Keratinocyte (primary cell): Measurements from ENCODE around the gene SPTBN1. TPM values are rescaled to one million over a fixed set of nuclear protein-coding genes. Genes with fewer than 3 reads are reported as not detected.

Experiments used
- DNase-seq: peaks from one replicate; pipeline ENCODE4 v3.0.0-alpha.2; 2011; ENCODE audit warnings: low read depth, missing footprints, low spot score
- FAIRE-seq: peaks from 2 replicates; lab custom pipeline; 2011; peaks lifted over from hg19 to GRCh38; lab: Jason Lieb, UNC
- H2AFZ ChIP-seq: 2 replicates; pipeline ENCODE4 v1.6.0; 2012; ENCODE audit warnings: low read length, control low read depth, inconsistent platforms; ENCODE audit not compliant: control insufficient read depth
- H3K27ac ChIP-seq: 2 replicates; pipeline ENCODE4 v1.5.1; 2011; ENCODE audit warnings: low read length; ENCODE audit not compliant: control insufficient read depth, insufficient read depth
- H3K27me3 ChIP-seq: 3 replicates; pipeline ENCODE4 v1.6.0; 2011; ENCODE audit warnings: low read length; ENCODE audit not compliant: control insufficient read depth, insufficient read depth; ENCODE audit errors: extremely low read depth
- H3K36me3 ChIP-seq, 2 experiments: 2 replicates in 1 of 2; 3 replicates in 1 of 2; pipeline ENCODE4 v1.5.1; 2011; ENCODE audit warnings: low read length in 2 of 2, mild to moderate bottlenecking in 1 of 2; ENCODE audit not compliant: control insufficient read depth in 2 of 2, insufficient read depth in 2 of 2; ENCODE audit errors: extremely low read depth in 1 of 2
- H3K4me1 ChIP-seq: 3 replicates; pipeline ENCODE4 v1.5.1; 2011; ENCODE audit warnings: low read length; ENCODE audit not compliant: control insufficient read depth, insufficient read depth; ENCODE audit errors: extremely low read depth
- H3K4me2 ChIP-seq: 3 replicates; pipeline ENCODE4 v1.6.0; 2011; ENCODE audit warnings: low read depth, low read length; ENCODE audit not compliant: control insufficient read depth, insufficient read depth; ENCODE audit errors: extremely low read depth
- H3K4me3 ChIP-seq, 3 experiments: fragments of 200-600 bp in 1 of 3; sonication (generic) in 1 of 3; 2 replicates in 2 of 3; 3 replicates in 1 of 3; pipeline ENCODE4 v1.5.1; 2011 to 2016; ENCODE audit warnings: low read length in 3 of 3, mild to moderate bottlenecking in 3 of 3, control low read depth in 2 of 3, inconsistent platforms in 1 of 3, low read depth in 1 of 3, mixed read lengths in 1 of 3, mixed run types in 1 of 3, moderate library complexity in 1 of 3; ENCODE audit not compliant: control insufficient read depth in 2 of 3, insufficient read depth in 2 of 3; ENCODE audit errors: extremely low read depth in 1 of 3
- H3K79me2 ChIP-seq: 2 replicates; pipeline ENCODE4 v1.6.0; 2012; ENCODE audit warnings: low read length; ENCODE audit not compliant: control insufficient read depth, insufficient read depth
- H3K9ac ChIP-seq: 3 replicates; pipeline ENCODE4 v1.6.0; 2011; ENCODE audit warnings: low read length; ENCODE audit not compliant: control insufficient read depth, insufficient read depth; ENCODE audit errors: extremely low read depth
- H3K9me1 ChIP-seq: 3 replicates; pipeline ENCODE4 v1.6.0; 2011; ENCODE audit warnings: low read length; ENCODE audit not compliant: control insufficient read depth, insufficient read depth; ENCODE audit errors: extremely low read depth
- H3K9me3 ChIP-seq: 2 replicates; pipeline ENCODE4 v1.5.1; 2012; ENCODE audit warnings: low read depth, low read length; ENCODE audit not compliant: control insufficient read depth
- H4K20me1 ChIP-seq: 3 replicates; pipeline ENCODE4 v1.6.0; 2011; ENCODE audit warnings: low read length; ENCODE audit not compliant: control insufficient read depth, insufficient read depth; ENCODE audit errors: extremely low read depth
- EZH2 ChIP-seq: IDR thresholded peaks from one replicate; pipeline ENCODE4 v1.6.1; 2012; ENCODE audit warnings: inconsistent platforms, mild to moderate bottlenecking, low read length, moderate library complexity
- dilution Hi-C: fragments of 300-500 bp; cut with MboI; formaldehyde crosslinking; loops from one replicate; pipeline ENCODE4 v1.7.0; 2020; ENCODE audit warnings: low sequenced_read_pairs; ENCODE audit not compliant: extremely low pct_ligation_motif_present
- polyA plus RNA-seq, 5 experiments: library from polyadenylated mRNA; depleted of rRNA in 3 of 5; stranded (reverse) in 3 of 5; stranded (forward) in 1 of 5; unstranded in 1 of 5; fragments of >200 nt; gene quantifications; 1 replicate in 1 of 5; 2 replicates in 3 of 5; 3 replicates in 1 of 5; pipeline versions ENCODE4 v1.2.1 to v1.2.3, GENCODE V29; 2011 to 2012; ENCODE audit warnings: missing spikeins in 2 of 5, low read depth in 1 of 5, low replicate concordance in 1 of 5
- TF ChIP-seq, protein P1 (sequence below), 3 experiments: IDR thresholded peaks in 1 of 3; conservative IDR thresholded peaks in 1 of 3; optimal IDR thresholded peaks in 1 of 3; 2 replicates in 2 of 3; 3 replicates in 1 of 3; pipeline versions ENCODE3 to v1.5.1; 2011; ENCODE audit warnings: low read length in 3 of 3, mild to moderate bottlenecking in 3 of 3, moderate library complexity in 2 of 3, control low read depth in 1 of 3, inconsistent platforms in 1 of 3; ENCODE audit not compliant: insufficient read depth in 2 of 3; ENCODE audit errors: extremely low read depth in 1 of 3

Gene SPTBN1
- polyA plus RNA-seq, 1 donor (not counting 4 experiments of a cell fraction or from before 2014, with no cell fraction given): 40.0 TPM

- Histone ChIP-seq H3K27me3 (peaks cover 12% of the 10 kb centered on the region), H3K9me3 (no peaks in the 10 kb centered on the region)
- no peak for DNase-seq
These were observed 980 bp upstream of the SPTBN1 start for GRCh38 chr2:54455131-54455562.

DNA sequence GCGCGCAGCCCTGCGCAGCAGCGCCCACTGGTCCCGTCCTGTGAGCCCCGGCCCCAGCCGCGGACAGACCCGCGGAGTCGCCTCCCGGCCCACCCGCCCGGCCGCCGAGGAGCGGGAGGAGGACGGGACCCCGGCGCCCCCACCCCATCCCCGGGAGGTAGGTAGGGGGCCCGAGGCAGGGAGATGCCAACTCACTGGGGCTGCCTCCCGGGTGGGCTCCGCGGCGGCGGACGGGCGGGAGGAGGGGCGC, 160 bp downstream of the SPTBN1 start:
- Histone ChIP-seq H3K9me3 (no peaks in the 10 kb centered on the region), H4K20me1 (no peaks in the 10 kb centered on the region), H3K4me1 (peaks cover 13% of the 10 kb centered on the region), H2AFZ (no peak overlapping the region), H3K27me3 (peaks cover 12% of the 10 kb centered on the region), H3K36me3 (no peaks in the 10 kb centered on the region), H3K9me1 (no peaks in the 10 kb centered on the region), H3K4me3 (peak overlapping the region in 2 of 3 experiments; percentile 52 to 67), H3K79me2 (peaks cover 3% of the 10 kb centered on the region), H3K27ac (no peak overlapping the region), H3K9ac (no peak overlapping the region), H3K4me2 (peak overlapping the region; percentile 59)
- dilution Hi-C loops: no loop called here
- TF ChIP-seq, protein P1, sequence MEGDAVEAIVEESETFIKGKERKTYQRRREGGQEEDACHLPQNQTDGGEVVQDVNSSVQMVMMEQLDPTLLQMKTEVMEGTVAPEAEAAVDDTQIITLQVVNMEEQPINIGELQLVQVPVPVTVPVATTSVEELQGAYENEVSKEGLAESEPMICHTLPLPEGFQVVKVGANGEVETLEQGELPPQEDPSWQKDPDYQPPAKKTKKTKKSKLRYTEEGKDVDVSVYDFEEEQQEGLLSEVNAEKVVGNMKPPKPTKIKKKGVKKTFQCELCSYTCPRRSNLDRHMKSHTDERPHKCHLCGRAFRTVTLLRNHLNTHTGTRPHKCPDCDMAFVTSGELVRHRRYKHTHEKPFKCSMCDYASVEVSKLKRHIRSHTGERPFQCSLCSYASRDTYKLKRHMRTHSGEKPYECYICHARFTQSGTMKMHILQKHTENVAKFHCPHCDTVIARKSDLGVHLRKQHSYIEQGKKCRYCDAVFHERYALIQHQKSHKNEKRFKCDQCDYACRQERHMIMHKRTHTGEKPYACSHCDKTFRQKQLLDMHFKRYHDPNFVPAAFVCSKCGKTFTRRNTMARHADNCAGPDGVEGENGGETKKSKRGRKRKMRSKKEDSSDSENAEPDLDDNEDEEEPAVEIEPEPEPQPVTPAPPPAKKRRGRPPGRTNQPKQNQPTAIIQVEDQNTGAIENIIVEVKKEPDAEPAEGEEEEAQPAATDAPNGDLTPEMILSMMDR (optimal IDR thresholded peaks at IDR 0.05 in 1 of 3, IDR thresholded peaks at IDR 0.05 in 1 of 3, conservative IDR thresholded peaks at IDR 0.05 in 1 of 3; ENCODE audit: extremely low read depth in 1 of 3, insufficient read depth in 2 of 3, low read length in 3 of 3): no peak
- no peak for TF ChIP-seq EZH2
- no peak for DNase-seq
- no peak for FAIRE-seq

More at GRCh38 chr2:54455131-54455562, 980 bp upstream of the SPTBN1 start:
- H3K27ac ChIP-seq: no peak overlapping the region
- peaks cover 13% of the 10 kb centered on the region for H3K4me1 ChIP-seq
- peak overlapping the region; percentile 90 for H2AFZ ChIP-seq
- dilution Hi-C loops: no loop called here
- H4K20me1 ChIP-seq: no peaks in the 10 kb centered on the region
- TF ChIP-seq EZH2: no peak
- TF ChIP-seq, protein P1 (optimal IDR thresholded peaks at IDR 0.05 in 1 of 3, IDR thresholded peaks at IDR 0.05 in 1 of 3, conservative IDR thresholded peaks at IDR 0.05 in 1 of 3; ENCODE audit: extremely low read depth in 1 of 3, insufficient read depth in 2 of 3, low read length in 3 of 3): no peak
- H3K4me3 ChIP-seq: peak overlapping the region; percentile 52 to 75 (median 72)
- H3K36me3 ChIP-seq: no peaks in the 10 kb centered on the region
- FAIRE-seq: no peak
- peak overlapping the region; percentile 62 for H3K9ac ChIP-seq
- peak overlapping the region; percentile 87 for H3K4me2 ChIP-seq
- H3K9me1 ChIP-seq: no peaks in the 10 kb centered on the region
- H3K79me2 ChIP-seq: peaks cover 3% of the 10 kb centered on the region
